ENCODE results near the gene DIS3L2.

DIS3L2 gene

DNA sequence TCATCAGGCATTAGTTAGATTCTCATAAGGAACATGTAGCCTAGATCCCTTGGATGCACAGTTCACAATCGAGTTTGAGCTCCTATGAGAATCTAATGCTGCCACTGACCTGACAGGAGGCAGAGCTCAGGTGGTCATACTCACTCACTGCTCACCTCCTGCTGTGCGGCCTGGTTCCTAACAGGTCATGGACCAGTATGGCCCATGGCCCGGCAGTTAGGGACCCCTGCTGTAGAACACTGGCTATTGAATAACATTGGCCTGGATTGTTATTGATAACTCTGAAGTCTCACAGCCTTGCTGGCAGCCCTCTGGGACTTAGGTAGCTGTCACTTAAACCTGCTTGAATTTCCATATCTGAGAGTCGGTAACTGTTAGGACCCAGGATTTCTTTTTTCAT lies 302.6 kb downstream of the DIS3L2 start:
- no peak for DNase-seq (ENCODE audit: low read depth in 2 of 2)

DNA sequence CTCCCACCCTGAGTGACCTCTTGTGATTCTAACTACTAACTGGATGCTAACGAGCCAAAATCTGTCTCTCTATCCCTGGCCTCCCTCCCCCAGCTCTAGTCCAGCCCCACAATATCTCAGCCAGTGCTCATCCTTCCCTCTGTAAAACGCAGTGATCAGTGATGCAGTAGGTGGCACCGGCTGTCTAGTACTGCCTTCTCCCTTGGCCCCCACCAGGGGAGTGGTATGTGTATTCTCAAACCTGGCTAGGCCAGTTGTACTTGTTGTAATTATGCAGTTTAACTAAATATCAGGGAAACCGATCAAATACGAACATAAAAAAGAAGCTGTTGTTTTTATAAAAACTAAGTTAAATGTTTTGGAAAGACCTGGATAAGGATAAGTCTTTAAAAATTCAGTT lies 303.8 kb downstream of the DIS3L2 start:
- DNase-seq (ENCODE audit: low read depth in 2 of 2), result no peak

- DNase-seq (ENCODE audit: low read depth in 2 of 2), result no peak
These were observed 307.2 kb downstream of the DIS3L2 start for GRCh38 chr2:232268636-232269165.

DNA sequence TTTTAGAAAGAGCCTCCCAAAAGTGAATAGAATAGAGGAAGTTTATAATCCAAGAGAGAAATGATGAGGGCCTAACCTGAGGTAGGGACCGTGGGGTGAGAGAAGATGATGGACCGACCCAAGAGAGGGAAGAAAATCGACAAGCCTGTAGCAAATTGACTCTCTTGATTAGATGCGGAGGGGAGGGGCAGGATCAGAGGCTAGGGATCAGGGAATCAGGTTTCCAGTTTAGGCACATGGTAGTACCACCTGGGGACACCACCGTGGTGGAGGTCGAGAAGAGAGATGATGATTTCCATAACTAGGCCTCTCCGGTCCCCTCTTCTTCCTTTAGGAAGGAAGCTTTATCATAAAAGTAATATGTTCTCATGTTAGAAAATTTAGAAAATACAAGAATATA lies 308.4 kb downstream of the DIS3L2 start:
- DNase-seq (ENCODE audit: low read depth in 2 of 2), result no peak

GRCh38 chr2:232273903-232274643 lies 312.6 kb downstream of the DIS3L2 start:
- DNase-seq (ENCODE audit: low read depth in 2 of 2), result no peak

- DNase-seq (ENCODE audit: low read depth in 2 of 2), result no peak
These were observed 314.2 kb downstream of the DIS3L2 start for GRCh38 chr2:232275670-232276069.

DNA sequence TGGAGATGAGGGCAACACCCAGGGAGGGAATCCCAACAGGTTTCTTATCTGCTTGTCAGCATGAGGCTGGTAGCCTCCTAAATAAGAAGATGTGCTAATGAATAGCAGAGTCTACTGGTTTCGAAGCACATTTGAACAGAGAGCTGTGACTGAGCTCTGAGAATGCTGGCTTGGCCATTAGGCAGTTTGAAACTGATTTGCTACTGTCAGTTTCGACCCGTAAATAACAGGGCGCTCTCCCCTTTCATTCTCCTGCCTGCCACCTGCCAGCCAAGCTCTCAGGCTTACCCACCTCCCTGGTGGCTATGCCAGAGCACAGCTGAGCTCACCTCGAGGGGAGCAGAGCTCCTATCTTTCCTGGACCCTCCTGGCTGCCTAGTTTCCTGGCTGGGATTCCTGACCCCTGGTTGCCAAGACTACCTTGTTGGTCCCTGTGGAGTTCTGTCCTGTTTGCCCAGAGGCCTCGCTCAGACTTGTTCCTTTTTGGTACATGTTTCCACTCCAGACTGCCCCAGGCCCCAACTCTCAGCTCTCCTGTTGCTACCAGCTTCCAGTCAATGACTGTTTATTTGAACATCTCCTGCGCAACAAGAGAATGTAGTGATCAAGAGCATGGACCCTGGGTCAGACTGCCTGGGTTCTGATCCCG lies 314.7 kb downstream of the DIS3L2 start:
- DNase-seq (ENCODE audit: low read depth in 2 of 2), result no peak

DNA sequence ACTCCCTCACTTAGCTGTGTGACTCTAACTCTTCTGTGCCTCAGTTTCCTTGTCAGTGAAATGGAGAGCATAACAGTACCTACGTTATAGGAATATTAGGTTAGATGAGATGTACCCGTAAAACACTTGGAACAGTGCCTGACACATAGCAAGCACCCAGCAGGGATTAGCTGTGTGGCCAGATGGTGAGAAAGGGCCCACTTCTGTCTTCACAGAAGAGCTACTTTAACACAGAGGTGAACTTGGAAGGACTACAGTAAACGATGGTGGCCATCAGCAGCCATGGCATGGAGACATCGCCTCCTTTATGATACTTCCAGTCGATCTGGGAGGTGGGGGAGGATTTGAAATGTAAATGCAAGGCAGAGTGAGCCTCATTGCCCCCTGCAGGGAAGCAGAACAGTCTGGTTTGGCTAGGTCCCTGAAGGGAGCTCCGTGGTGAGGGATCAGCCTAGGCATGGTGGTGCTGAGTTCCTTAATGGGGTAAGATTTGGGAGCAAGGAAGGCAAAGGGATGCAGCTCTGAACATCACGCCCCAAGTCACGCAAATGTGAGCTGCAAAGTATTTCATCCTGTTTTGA lies 315.3 kb downstream of the DIS3L2 start:
- no peak for DNase-seq (ENCODE audit: low read depth in 2 of 2)

DNA sequence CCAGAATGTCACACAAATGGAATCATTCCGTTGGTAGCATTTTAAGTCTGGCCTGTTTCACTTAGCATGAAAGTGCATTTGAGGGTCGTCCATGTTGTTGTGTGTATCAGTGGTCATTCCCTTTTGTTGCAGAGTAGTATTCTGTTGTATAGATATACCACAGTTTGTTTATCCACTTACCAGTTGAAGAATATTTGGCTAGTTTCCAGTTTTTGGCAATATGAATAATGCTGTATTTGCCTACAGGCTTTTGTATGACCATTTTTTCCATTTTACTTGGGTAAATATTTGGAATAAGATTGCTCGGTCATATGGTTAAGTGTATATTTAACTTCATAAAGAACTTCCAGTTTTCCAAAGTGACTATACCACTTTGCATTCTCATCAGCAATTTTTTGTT lies 317.0 kb downstream of the DIS3L2 start:
- DNase-seq (ENCODE audit: low read depth in 2 of 2), result no peak

- no peak for DNase-seq (ENCODE audit: low read depth in 2 of 2)
These were observed 318.8 kb downstream of the DIS3L2 start for GRCh38 chr2:232280341-232280740.

- no peak for DNase-seq (ENCODE audit: low read depth in 2 of 2)
These were observed 320.5 kb downstream of the DIS3L2 start for GRCh38 chr2:232281858-232282507.

DNA sequence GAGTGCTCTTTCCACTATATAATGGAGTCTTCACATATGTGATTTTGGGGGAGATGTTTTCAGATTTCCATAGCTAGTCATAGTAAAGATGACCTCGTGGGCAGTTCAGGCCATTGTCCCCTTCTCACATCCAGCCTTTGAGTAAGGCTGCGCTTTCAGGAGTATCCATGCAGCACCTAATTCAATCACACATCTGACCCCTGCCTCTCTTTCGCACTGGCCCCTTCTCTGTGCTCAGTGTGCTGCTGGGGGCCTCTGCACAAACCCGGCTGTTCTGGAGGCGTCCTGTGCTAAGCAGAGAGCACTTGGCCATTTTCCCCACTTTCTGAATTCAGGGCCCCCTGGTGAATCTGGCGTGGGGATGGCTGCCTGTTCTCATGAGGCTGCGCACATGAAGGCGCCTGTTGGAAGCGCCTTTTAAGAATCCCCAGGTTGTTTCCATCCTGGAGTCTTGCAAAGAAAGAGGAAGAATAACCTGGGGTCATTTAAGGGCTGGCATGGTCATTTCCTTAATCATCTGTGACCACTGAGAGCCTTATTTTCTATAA lies 321.1 kb downstream of the DIS3L2 start:
- no peak for DNase-seq (ENCODE audit: low read depth in 2 of 2)

DNA sequence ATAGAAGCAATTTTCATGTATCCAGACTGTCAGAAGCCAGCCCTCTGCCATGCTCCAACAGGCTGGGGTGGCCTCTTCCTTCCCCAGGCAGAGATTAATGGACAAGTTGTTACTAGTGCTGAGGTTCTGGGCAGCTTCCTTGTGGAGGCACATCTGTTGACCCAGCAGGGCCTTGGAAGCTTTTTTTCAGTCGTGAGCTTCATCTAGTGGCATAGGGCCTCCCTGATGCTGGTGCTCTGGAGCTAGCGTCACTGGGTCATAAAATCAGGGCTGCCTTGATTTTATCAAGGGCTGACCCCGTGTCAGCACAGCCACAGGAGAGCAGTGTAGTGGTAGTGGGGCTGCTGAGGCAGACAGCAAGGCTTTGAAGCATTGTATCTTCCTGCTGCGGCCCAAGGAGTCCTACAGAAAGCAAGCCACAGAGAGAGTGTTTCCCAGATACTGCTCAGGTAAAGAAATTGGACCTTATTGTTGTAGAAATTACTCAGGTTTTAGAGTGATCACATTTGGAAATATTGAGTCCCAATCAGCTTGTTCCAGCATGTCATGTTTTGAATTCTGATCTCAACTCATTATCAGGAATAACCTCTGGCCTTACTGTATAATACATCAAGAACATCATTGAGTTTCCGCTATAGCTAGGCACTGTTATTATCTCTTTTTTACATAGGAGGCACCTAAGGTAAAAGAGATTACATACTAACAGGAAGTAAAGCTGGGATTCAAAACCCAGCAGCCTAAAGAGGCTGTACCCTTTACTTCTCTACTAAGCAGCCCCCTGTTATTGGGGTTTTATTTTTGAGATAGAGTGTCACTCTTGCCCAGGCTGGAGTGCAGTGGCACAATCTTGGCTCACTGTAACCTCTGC lies 324.7 kb downstream of the DIS3L2 start:
- DNase-seq (ENCODE audit: low read depth in 2 of 2), result no peak

DNA sequence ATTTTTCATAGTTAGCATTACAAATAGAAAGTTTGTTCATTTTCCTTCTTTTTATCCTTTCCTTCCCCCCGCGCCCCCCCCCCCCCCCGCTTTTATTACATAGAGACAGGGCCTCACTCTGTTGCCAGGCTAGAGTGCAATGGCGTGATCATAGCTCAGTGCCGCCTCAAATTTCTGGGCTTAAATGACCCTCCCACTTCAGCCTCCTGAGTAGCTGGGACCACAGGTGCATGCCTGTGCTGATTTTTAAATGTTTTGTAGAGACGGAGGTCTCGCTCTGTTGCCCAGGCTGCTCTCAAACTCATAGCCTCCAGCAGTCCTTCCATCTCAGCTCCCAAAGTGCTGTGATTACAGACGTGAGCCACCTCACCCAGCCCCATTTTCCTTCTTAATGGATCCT lies 325.8 kb downstream of the DIS3L2 start:
- no peak for DNase-seq (ENCODE audit: low read depth in 2 of 2)

GRCh38 chr2:232288489-232289030 lies 327.0 kb downstream of the DIS3L2 start:
- no peak for DNase-seq (ENCODE audit: low read depth in 2 of 2)

- no peak for DNase-seq (ENCODE audit: low read depth in 2 of 2)
These were observed 329.2 kb downstream of the DIS3L2 start for GRCh38 chr2:232290668-232291067.

GRCh38 chr2:232291343-232291742 lies 329.8 kb downstream of the DIS3L2 start:
- no peak for DNase-seq (ENCODE audit: low read depth in 2 of 2)

GRCh38 chr2:232292395-232293154 lies 331.1 kb downstream of the DIS3L2 start:
- peak in 1 of 2 donors; percentile 56 for DNase-seq (ENCODE audit: low read depth in 2 of 2)

DNA sequence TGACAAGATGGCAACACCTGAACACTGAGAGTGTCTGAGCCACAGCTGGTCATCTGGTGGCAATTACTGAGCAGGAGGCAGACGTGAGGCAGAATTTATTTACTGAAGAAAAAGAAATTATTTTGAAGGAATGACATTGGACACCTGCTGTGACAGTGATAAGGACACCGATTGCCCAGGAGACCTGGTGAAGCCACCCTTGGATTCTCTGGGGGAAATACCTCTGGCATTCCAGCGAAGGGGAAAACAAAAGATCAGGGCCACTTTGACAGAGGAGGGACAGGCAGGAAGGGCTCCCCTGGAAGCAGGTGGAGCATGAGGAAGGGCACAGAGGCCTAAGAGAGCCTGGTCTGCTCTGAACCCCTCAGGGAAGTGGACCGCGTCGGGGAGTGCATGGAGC lies 331.7 kb downstream of the DIS3L2 start:
- no peak for DNase-seq (ENCODE audit: low read depth in 2 of 2)

DNA sequence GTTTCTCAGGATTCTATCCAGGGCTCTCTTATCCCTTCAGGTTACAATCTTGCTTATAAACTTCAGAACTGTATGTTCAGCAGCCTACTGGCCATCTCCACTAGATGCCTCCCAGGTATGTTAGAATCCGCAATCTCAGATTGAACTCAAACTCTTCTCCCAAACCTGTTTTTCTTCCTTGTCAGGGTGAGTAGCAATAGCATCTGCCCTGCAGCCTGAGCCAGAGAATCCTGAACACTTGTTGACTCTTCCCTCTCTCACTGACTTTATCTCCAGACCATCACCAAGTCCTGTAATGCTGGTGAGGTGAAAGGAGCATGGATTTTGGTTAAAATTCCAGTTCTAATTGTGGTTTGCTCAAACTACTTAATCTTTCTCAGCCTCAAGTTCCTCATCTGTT lies 334.5 kb downstream of the DIS3L2 start:
- no peak for DNase-seq (ENCODE audit: low read depth in 2 of 2)
